ENCODE results near the gene PRKN. TPM values are rescaled to one million over a fixed set of nuclear protein-coding genes. Genes with fewer than 3 reads are reported as not detected.

The PRKN gene
- total and polyA plus RNA-seq, 8 donors = 0.82 to 7.2 (median 2.9) TPM

GRCh38 chr6:162459985-162460384, 267.6 kb downstream of the PRKN start:
- TF ChIP-seq, protein P1, sequence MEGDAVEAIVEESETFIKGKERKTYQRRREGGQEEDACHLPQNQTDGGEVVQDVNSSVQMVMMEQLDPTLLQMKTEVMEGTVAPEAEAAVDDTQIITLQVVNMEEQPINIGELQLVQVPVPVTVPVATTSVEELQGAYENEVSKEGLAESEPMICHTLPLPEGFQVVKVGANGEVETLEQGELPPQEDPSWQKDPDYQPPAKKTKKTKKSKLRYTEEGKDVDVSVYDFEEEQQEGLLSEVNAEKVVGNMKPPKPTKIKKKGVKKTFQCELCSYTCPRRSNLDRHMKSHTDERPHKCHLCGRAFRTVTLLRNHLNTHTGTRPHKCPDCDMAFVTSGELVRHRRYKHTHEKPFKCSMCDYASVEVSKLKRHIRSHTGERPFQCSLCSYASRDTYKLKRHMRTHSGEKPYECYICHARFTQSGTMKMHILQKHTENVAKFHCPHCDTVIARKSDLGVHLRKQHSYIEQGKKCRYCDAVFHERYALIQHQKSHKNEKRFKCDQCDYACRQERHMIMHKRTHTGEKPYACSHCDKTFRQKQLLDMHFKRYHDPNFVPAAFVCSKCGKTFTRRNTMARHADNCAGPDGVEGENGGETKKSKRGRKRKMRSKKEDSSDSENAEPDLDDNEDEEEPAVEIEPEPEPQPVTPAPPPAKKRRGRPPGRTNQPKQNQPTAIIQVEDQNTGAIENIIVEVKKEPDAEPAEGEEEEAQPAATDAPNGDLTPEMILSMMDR (IDR thresholded peaks at IDR 0.05) = no peak
- Histone ChIP-seq H3K27me3 (no peaks in the 10 kb centered on the region), H3K27ac (no peak overlapping the region), H3K36me3 (no peaks in the 10 kb centered on the region), H3K4me1 (no peaks in the 10 kb centered on the region), H3K4me3 (no peak overlapping the region), H3K9me3 (no peaks in the 10 kb centered on the region)
- ATAC-seq (no peak), DNase-seq (no peak), FAIRE-seq (no peak)
- intact Hi-C loops (cut with DNase I) = no loop called here

DNA sequence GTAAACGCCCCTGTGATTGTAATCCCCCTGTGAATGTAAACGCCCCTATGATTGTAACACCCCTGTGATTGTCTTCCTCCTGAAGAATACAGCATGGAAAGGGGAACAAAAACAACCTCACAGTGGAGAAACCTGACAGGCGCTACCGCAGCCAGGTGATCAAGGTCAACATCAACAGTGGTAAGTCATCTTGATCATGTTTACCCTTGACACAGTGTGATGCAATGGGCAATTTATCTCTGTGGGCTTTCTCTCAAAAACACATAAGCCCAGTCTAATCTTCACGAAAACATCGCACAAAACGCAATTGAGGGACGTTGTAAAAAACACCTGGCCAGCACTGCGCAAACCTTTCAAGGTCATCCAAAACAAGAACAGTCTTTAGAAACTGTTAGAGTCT, 277.2 kb downstream of the PRKN start:
- no peak overlapping the region for H3K4me3 ChIP-seq
- ATAC-seq (peak in 1 of 4 donors; percentile 15), FAIRE-seq (no peak), DNase-seq (no peak)
- TF ChIP-seq, protein P1 (IDR thresholded peaks at IDR 0.05) = no peak
- intact Hi-C loops (cut with DNase I) = no loop called here
- H3K36me3 ChIP-seq = no peaks in the 10 kb centered on the region
- 39 to 40% methylated on average over 9 of the region's 9 CpGs for WGBS, 2 donors
- no peaks in the 10 kb centered on the region for H3K9me3 ChIP-seq
- H3K27me3 ChIP-seq = no peaks in the 10 kb centered on the region
- H3K27ac ChIP-seq = no peak overlapping the region
- no peaks in the 10 kb centered on the region for H3K4me1 ChIP-seq

DNA sequence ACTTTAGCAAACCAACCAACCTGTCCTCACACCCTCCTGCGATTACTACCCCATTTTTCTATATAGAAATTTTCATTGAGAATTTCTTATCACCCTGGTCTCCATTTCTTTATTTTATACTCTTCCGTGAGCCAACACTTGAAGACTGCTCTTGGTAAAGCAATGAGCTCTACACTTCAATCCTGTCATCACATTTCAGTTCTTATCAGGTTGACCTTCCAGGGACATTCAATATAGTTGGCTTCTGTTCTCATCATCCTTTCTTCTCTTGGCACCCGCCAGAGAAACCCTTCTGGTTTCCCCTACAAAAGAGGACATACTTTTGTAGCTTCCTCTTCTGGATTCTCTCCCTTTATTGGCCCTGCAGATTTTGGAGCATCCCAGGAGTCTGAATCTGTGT, 279.3 kb downstream of the PRKN start:
- TF ChIP-seq, protein P1 (IDR thresholded peaks at IDR 0.05) = no peak
- H3K4me1 ChIP-seq = no peaks in the 10 kb centered on the region
- intact Hi-C loops (cut with DNase I) = no loop called here
- H3K9me3 ChIP-seq = no peaks in the 10 kb centered on the region
- H3K27ac ChIP-seq = no peak overlapping the region
- H3K36me3 ChIP-seq = no peaks in the 10 kb centered on the region
- DNase-seq = no peak
- no peak for ATAC-seq
- 93% methylated on average over 3 of the region's 3 CpGs for WGBS, 2 donors
- H3K27me3 ChIP-seq = no peaks in the 10 kb centered on the region
- H3K4me3 ChIP-seq = no peak overlapping the region
- FAIRE-seq = no peak

DNA sequence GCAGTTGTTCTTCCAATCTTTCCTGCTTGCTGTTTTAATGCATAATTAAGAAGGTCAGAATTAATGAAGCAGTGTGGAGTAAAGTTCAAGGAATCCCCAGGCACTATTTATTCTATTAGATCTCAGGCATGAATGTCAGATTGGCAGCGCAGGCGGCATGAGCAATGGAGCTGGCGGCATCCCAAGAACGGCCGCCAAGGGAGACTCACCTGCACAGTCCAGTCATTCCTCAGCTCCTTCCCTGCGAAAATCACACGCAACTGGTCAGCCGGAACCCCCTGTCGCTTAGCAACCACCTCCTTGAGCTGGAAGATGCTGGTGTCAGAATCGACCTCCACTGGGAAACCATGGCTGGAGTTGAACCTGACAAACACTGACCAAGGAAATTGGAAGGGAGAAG, 284.5 kb downstream of the PRKN start:
- ATAC-seq = peak; percentile 95 to 99 (median 98)

GRCh38 chr6:162442687-162443086, 284.9 kb downstream of the PRKN start:
- Histone ChIP-seq H3K4me1 (no peaks in the 10 kb centered on the region), H3K27ac (no peak overlapping the region), H3K9me3 (no peaks in the 10 kb centered on the region), H3K27me3 (no peaks in the 10 kb centered on the region), H3K36me3 (no peaks in the 10 kb centered on the region), H3K4me3 (no peak overlapping the region)
- intact Hi-C loops (cut with DNase I) = no loop called here
- ATAC-seq (peak; percentile 37 to 68 (median 64)), FAIRE-seq (no peak), DNase-seq (peak in 1 of 6 donors; percentile 13)
- TF ChIP-seq, protein P1 (IDR thresholded peaks at IDR 0.05) = no peak
- 50 to 55% methylated on average over 6 of the region's 6 CpGs for WGBS, 2 donors

More for the DNA sequence above, 284.5 kb downstream of the PRKN start:
- Histone ChIP-seq H3K36me3 (no peaks in the 10 kb centered on the region), H3K4me1 (no peaks in the 10 kb centered on the region), H3K4me3 (no peak overlapping the region), H3K27me3 (no peaks in the 10 kb centered on the region), H3K9me3 (no peaks in the 10 kb centered on the region), H3K27ac (no peak overlapping the region)
- DNase-seq = peak; percentile 67 to 89 (median 84)
- no peak for FAIRE-seq
- intact Hi-C loops (cut with DNase I) = no loop called here
- 25 to 31% methylated on average over 10 of the region's 10 CpGs for WGBS, 2 donors
- TF ChIP-seq, protein P1 (IDR thresholded peaks at IDR 0.05) = no peak

Measured in pancreas (tissue), 10 donors.